Spleen (tissue), 11 donors: ENCODE measurements around the gene MTPN. TPM values are rescaled to one million over a fixed set of nuclear protein-coding genes. Genes with fewer than 3 reads are reported as not detected.

Experiments used
- DNase-seq: peaks from one replicate; pipeline ENCODE4 v3.0.0-alpha.2; 2020
- H3K27ac ChIP-seq, 8 donors: fragments of 200-600 bp; sonication (generic) in 7 of 8; 1 replicate in 4 of 8; 2 replicates in 4 of 8; pipeline versions ENCODE4 v1.5.0 to v1.8.0; 2016 to 2021; ENCODE audit warnings: inconsistent platforms in 4 of 8, mild to moderate bottlenecking in 4 of 8, moderate library complexity in 1 of 8
- H3K27me3 ChIP-seq, 7 donors: fragments of 200-600 bp; sonication (generic) in 6 of 7; replicated peaks in 1 of 7; 1 replicate in 4 of 7; 2 replicates in 3 of 7; pipeline versions ENCODE4 v1.5.0 to v1.8.0; 2016 to 2021; ENCODE audit warnings: inconsistent platforms in 3 of 7, mild to moderate bottlenecking in 1 of 7
- H3K36me3 ChIP-seq, 6 donors: fragments of 200-600 bp; sonication (generic) in 5 of 6; 1 replicate in 4 of 6; 2 replicates in 2 of 6; pipeline versions ENCODE4 v1.5.0 to v1.8.0; 2016 to 2021; ENCODE audit warnings: inconsistent platforms in 2 of 6
- H3K4me1 ChIP-seq, 6 donors: fragments of 200-600 bp; sonication (generic) in 5 of 6; 1 replicate in 3 of 6; 2 replicates in 3 of 6; pipeline versions ENCODE4 v1.5.0 to v1.8.0; 2016 to 2021; ENCODE audit warnings: inconsistent platforms in 3 of 6
- H3K4me3 ChIP-seq, 8 donors: fragments of 200-600 bp; sonication (generic) in 7 of 8; 1 replicate in 4 of 8; 2 replicates in 4 of 8; pipeline versions ENCODE4 v1.5.0 to v1.8.0; 2016 to 2021; ENCODE audit warnings: inconsistent platforms in 4 of 8, mild to moderate bottlenecking in 4 of 8, moderate library complexity in 2 of 8
- H3K9me3 ChIP-seq, 8 donors: fragments of 200-600 bp; sonication (generic) in 7 of 8; 1 replicate in 4 of 8; 2 replicates in 4 of 8; pipeline versions ENCODE4 v1.5.0 to v1.8.0; 2016 to 2021; ENCODE audit warnings: inconsistent platforms in 4 of 8
- POLR2A ChIP-seq, 3 donors: fragments of 450-650 bp; IDR thresholded peaks; one replicate each; pipeline ENCODE4 v1.5.1; 2017; ENCODE audit warnings: antibody characterized with exemption in 3 of 3, mild to moderate bottlenecking in 1 of 3
- POLR2AphosphoS5 ChIP-seq, 3 donors: sonication (generic); formaldehyde crosslinking; IDR thresholded peaks; one replicate each; pipeline ENCODE4 v1.5.1; 2017; ENCODE audit warnings: antibody characterized with exemption in 3 of 3
- WGBS, 5 donors: extraction: QIAGEN DNeasy Blood & Tissue Kit in 3 of 5; methylation state at CpG; one replicate each; pipeline versions ENCODE4 v1.1.5 to v1.1.7; 2013 to 2018; 5-methylcytosine and 5-hydroxymethylcytosine counted together
- intact Hi-C: fragments of 100-400 bp; cut with DNase I; formaldehyde crosslinking; loops from one replicate; pipeline ENCODE4 v1.15.0; 2023; ENCODE audit warnings: low total_unique reads
- polyA plus RNA-seq, 3 donors: library from polyadenylated mRNA; stranded (reverse); fragments of 200-250 nt; gene quantifications; one replicate each; pipeline ENCODE4 v1.2.1, GENCODE V29; 2013
- total RNA-seq, 7 donors: library from RNA; depleted of rRNA in 3 of 7; stranded (reverse); fragments of >200 nt in 3 of 7; fragmentation: NEBNext Ultra II Directional in 4 of 7; extraction: Animal tissue kit (Norgen Biotek cat#: 25700) in 4 of 7; gene quantifications; one replicate each; pipeline versions ENCODE4 v1.1.0 to v1.2.1, GENCODE V29; 2016 to 2021
- TF ChIP-seq, protein P1 (sequence below), 11 experiments: fragments of 200-600 bp in 7 of 11; fragments of 450-650 bp in 4 of 11; sonication (generic) in 4 of 11; IDR thresholded peaks in 8 of 11; conservative IDR thresholded peaks in 3 of 11; 1 replicate in 7 of 11; 2 replicates in 4 of 11; pipeline versions ENCODE4 v1.4.0 to v1.8.0; 2016 to 2021; ENCODE audit warnings: antibody characterized with exemption in 11 of 11, inconsistent platforms in 4 of 11, mild to moderate bottlenecking in 1 of 11
- donor health status: healthy with polysubstance abuse.
- donor health status: DM: no; HTN: no; CAD: no; lungs with moderate emphysema.
- donor health status: DM: no; HTN: no; CAD: no.
- donor health status: Bipolar disorder and iron deficiency.
- donor health status: healthy.
- donor health status: DM: no; HTN: no; CAD: no.
- donor health status: DM: yes; HTN: yes; CAD: no.

MTPN gene
- total and polyA plus RNA-seq, 10 donors = 43.2 to 192 (median 157) TPM

DNA sequence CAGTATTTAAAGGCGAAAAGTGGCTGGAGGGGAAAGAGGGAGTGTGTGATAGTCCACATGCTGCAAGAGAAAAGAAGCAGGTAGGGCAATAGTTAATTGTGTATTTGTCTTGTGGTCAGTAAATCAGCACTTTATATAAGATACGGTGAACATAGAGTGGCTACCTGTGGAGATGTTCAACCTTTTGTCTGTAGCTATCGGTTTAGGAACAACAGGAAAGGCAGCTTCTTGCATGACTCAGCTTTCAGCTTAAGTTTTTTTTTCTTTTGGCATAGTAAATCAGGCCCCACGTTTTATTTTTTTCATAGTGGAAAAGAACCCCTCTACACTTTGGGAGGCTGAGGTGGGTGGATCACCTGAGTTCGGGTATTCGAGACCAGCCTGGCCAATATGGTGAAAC lies 14.2 kb upstream of the MTPN start:
- intact Hi-C loops = no loop called here
- no peaks in the 10 kb centered on the region for H3K9me3 ChIP-seq
- H3K4me3 ChIP-seq = no peak overlapping the region
- H3K36me3 ChIP-seq = no peaks in the 10 kb centered on the region
- no peak overlapping the region for H3K27ac ChIP-seq
- 50 to 66% (median 50%) methylated on average over 6 of the region's 6 CpGs for WGBS, 5 donors
- H3K4me1 ChIP-seq = peaks cover 0 to 19% (median 6%) of the 10 kb centered on the region in 6 donors
- no peak for DNase-seq
- no peak for TF ChIP-seq POLR2A (IDR thresholded peaks at IDR 0.05)
- no peak for TF ChIP-seq POLR2AphosphoS5 (IDR thresholded peaks at IDR 0.05)
- TF ChIP-seq, protein P1, sequence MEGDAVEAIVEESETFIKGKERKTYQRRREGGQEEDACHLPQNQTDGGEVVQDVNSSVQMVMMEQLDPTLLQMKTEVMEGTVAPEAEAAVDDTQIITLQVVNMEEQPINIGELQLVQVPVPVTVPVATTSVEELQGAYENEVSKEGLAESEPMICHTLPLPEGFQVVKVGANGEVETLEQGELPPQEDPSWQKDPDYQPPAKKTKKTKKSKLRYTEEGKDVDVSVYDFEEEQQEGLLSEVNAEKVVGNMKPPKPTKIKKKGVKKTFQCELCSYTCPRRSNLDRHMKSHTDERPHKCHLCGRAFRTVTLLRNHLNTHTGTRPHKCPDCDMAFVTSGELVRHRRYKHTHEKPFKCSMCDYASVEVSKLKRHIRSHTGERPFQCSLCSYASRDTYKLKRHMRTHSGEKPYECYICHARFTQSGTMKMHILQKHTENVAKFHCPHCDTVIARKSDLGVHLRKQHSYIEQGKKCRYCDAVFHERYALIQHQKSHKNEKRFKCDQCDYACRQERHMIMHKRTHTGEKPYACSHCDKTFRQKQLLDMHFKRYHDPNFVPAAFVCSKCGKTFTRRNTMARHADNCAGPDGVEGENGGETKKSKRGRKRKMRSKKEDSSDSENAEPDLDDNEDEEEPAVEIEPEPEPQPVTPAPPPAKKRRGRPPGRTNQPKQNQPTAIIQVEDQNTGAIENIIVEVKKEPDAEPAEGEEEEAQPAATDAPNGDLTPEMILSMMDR (IDR thresholded peaks at IDR 0.05 in 8 of 11, conservative IDR thresholded peaks at IDR 0.05 in 3 of 11) = no peak
- no peaks in the 10 kb centered on the region for H3K27me3 ChIP-seq

DNA sequence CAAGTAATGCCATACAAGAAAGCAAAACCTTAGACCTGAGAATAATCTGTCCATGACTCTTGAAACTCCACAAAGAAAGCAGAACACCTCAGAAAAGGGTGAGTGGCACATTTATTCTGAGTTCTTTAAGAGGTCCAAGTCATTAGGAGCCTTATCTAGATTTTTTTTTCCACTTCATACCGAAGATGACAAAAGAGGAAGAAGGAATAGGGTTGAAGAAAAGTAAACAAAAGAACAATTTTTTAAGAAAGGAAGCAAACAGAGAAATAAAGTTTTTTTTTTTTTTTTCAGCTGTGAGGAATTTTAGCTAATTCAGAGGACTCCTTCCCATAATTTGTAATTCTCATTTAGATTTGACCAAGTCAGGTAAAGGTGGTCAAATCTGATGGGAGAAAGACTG lies 13.1 kb upstream of the MTPN start:
- Histone ChIP-seq H3K4me3 (no peak overlapping the region), H3K36me3 (no peaks in the 10 kb centered on the region), H3K9me3 (no peaks in the 10 kb centered on the region), H3K27ac (no peak overlapping the region), H3K4me1 (peaks cover 0 to 19% (median 6%) of the 10 kb centered on the region in 6 donors), H3K27me3 (no peaks in the 10 kb centered on the region)
- WGBS, 5 donors = 9 to 25% (median 15%) methylated on average over 1 of the region's 1 CpG
- DNase-seq = no peak
- no peak for TF ChIP-seq POLR2A (IDR thresholded peaks at IDR 0.05)
- TF ChIP-seq, protein P1 (IDR thresholded peaks at IDR 0.05 in 8 of 11, conservative IDR thresholded peaks at IDR 0.05 in 3 of 11) = no peak
- TF ChIP-seq POLR2AphosphoS5 (IDR thresholded peaks at IDR 0.05) = no peak
- intact Hi-C loops = no loop called here

DNA sequence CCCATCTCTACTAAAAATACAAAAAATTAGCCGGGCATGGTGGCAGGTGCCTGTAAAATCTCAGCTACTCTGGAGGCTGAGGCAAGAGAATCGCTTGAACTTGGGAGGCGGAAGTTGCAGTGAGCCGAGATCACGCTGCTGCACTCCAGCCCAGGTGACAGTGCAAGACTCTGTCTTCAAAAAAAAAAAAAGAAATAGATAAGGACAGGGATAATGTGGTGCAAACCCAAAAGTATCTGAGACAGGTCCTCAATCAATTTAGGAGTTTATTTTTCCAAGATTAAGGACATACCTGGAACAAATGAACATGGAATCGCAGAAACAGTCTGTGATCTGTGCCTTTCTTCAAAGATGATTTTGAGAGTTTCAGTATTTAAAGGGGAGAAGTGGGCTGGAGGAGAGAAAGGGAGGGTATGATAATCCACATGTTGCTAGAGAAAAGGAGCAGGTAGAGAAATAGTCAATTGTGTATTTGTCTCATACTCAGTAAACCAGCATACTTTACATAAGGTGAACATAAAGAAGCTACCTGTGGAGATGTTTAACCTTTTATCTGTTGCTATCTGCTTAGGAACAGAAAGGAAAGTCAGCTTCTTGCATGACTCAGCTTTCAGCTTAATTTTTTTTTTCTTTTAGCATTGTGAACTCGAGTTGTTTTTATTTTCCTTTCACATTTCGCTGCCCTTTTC lies 4.9 kb upstream of the MTPN start:
- peak overlapping the region in 2 of 8 donors; percentile 31 to 59 for H3K4me3 ChIP-seq
- peaks cover 18 to 70% (median 46%) of the 10 kb centered on the region in 6 donors for H3K4me1 ChIP-seq
- DNase-seq = no peak
- H3K9me3 ChIP-seq = no peaks in the 10 kb centered on the region
- peak overlapping the region in 7 of 8 donors; percentile 37 to 93 (median 88) for H3K27ac ChIP-seq
- no peak for TF ChIP-seq POLR2A (IDR thresholded peaks at IDR 0.05)
- TF ChIP-seq, protein P1 (IDR thresholded peaks at IDR 0.05 in 8 of 11, conservative IDR thresholded peaks at IDR 0.05 in 3 of 11) = no peak
- TF ChIP-seq POLR2AphosphoS5 (IDR thresholded peaks at IDR 0.05) = no peak
- 53 to 80% (median 74%) methylated on average over 8 of the region's 8 CpGs for WGBS, 5 donors
- intact Hi-C loops = no loop called here
- no peaks in the 10 kb centered on the region for H3K36me3 ChIP-seq
- H3K27me3 ChIP-seq = no peaks in the 10 kb centered on the region

DNA sequence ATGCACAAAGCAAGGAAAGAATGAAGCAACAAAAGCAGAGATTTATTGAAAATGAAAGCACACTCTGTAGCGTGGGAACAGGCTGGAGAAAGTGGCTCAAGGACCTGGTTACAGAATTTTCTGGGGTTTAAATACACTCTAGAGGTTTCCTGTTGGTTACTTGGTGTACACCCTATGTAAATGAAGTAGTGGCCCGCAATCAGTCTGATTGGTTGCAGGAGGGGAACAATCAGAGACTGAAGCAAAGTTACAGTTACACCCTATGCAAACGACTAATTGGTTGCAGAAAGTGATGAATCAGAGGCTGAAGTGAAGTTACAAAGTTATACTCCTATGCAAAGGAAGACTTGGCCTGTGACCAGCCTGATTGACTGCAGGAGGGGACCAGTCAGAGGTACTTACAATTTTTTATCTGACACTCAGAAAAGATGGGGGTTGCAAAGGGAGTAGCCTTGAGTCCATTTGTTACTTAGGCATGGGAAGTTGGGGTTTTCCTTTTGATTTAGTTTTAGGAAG lies 3.6 kb upstream of the MTPN start:
- TF ChIP-seq POLR2AphosphoS5 (IDR thresholded peaks at IDR 0.05) (peak in 1 of 3 donors; percentile 72), POLR2A (IDR thresholded peaks at IDR 0.05) (peak in 1 of 3 donors; percentile 56)
- TF ChIP-seq, protein P1 (IDR thresholded peaks at IDR 0.05 in 8 of 11, conservative IDR thresholded peaks at IDR 0.05 in 3 of 11) = peak in 1 of 11 experiments; percentile 20
- 13 to 28% (median 18%) methylated on average over 3 of the region's 3 CpGs for WGBS, 5 donors
- H3K9me3 ChIP-seq = no peaks in the 10 kb centered on the region
- H3K4me3 ChIP-seq = peak overlapping the region in 6 of 8 donors; percentile 15 to 59 (median 24)
- H3K4me1 ChIP-seq = peaks cover 19 to 79% (median 54%) of the 10 kb centered on the region in 6 donors
- no peaks in the 10 kb centered on the region for H3K27me3 ChIP-seq
- DNase-seq = no peak
- H3K36me3 ChIP-seq = no peaks in the 10 kb centered on the region
- intact Hi-C loops = no loop called here
- peak overlapping the region; percentile 45 to 93 (median 88) for H3K27ac ChIP-seq
